Neural progenitor cell (in vitro differentiated cells): ENCODE measurements around the gene PLEKHG5.

ENCODE experiments used
- CTCF ChIP-seq: fragments of 200-600 bp; sonication (generic); IDR thresholded peaks from 2 replicates; pipeline ENCODE4 v1.5.1; 2017; ENCODE audit warnings: antibody characterized with exemption, mild to moderate bottlenecking
- EZH2 ChIP-seq: fragments of 200-600 bp; sonication (generic); IDR thresholded peaks from 2 replicates; pipeline ENCODE4 v1.6.1; 2017; ENCODE audit warnings: antibody characterized with exemption, mild to moderate bottlenecking, moderate library complexity

GRCh38 chr1:6461051-6461530 is 30.4 kb downstream of the PLEKHG5 start:
- TF ChIP-seq CTCF: no peak
- no peak for TF ChIP-seq EZH2
